ENCODE results near the gene NIN. TPM values are rescaled to one million over a fixed set of nuclear protein-coding genes. Genes with fewer than 3 reads are reported as not detected.

Gene NIN
- total RNA-seq (2014; rRNA removed; shearing (Covaris generic)) = 33.8 and 34.7 TPM in 2 replicates

- Histone ChIP-seq H3K4me1 (replicated peaks) (peaks cover 25% of the 10 kb centered on the region), H3K9me3 (replicated peaks) (no peaks in the 10 kb centered on the region), H3K27me3 (replicated peaks) (0 out of 2 replicates have a peak, but pooled peaks cover 3% of the 10 kb centered on the region), H3K27ac (peak within 1 kb of the TSS; percentile 54; the same call in 1 of the 2 replicates), H3K36me3 (peaks cover 7% of the 10 kb centered on the region; the same call in 1 of the 2 replicates), H3K4me3 (peak within 1 kb of the TSS; percentile 98)
- DNase-seq (ENCODE audit: low read depth in 1 of 2, low spot score in 2 of 2) = peak; percentile 67 to 75
Measured at GRCh38 chr14:50830932-50831725, at the start of gene NIN. Gene NIN (minus strand): TSS chr14:50831162. CDS start chr14:50822056, 9,106 bp downstream.

DNA sequence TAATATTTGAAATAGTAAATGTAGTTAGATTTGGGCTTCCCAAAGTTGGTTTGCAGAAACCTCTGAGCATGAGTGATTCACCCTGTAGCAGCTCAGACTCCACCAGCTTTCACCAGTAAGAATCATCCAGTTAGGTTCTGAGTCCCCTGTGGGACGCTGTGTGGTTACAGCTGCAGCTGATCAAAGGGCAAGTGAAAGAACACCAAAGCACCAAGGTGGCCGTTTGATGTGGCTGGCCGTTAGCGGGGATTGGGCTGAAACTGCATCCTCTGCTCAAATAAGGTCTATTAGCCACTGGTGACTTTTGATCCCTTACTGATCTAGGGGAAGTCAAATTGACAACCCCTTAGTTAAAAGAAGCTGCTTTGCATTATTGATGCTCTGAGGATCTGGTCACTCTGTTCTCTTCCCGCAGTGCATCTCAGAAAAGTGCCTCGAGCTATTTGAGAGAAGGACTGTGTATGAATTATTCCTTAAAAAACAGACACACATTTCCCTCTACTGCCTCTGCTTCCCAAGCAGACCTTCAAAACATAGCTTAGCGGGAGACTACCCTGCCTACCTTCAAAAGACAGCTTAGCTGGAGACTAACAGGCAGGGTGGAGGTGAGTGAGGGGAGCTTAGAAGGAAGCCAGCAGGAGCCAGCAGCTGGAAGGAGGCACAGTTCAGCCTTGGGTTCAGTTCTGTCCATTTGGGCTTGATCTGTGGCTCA is 44.6 kb upstream of the NIN start:
- Histone ChIP-seq H3K27ac (no peak overlapping the region), H3K36me3 (no peaks in the 10 kb centered on the region), H3K4me1 (replicated peaks) (no peaks in the 10 kb centered on the region), H3K4me3 (no peak overlapping the region), H3K27me3 (replicated peaks) (peaks cover 2% of the 10 kb centered on the region; the same call in 1 of the 2 replicates), H3K9me3 (replicated peaks) (no peaks in the 10 kb centered on the region)
- no peak for DNase-seq (ENCODE audit: low read depth in 1 of 2, low spot score in 2 of 2)

DNA sequence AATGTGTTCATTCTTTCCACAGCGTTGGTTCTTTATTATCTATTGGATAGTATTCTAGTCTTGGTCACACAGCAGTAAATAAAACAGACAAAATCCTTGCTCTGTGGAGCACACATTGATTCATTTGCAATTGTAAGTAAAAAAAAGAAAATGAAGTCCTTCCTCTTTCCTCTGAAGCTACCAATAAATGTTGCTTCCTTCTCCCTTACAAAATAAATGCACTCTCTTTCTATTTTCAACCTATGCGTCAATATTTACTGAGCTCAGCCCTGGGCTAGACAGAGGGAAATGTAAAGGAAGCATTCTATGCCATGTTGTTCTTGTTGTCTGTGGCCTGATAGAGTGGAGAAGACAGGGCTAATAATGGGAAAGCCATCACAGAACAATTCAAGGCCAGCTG is 43.8 kb upstream of the NIN start:
- Histone ChIP-seq H3K9me3 (replicated peaks) (no peaks in the 10 kb centered on the region), H3K4me1 (replicated peaks) (no peaks in the 10 kb centered on the region), H3K4me3 (no peak overlapping the region), H3K27ac (no peak overlapping the region), H3K36me3 (no peaks in the 10 kb centered on the region), H3K27me3 (replicated peaks) (peaks cover 2% of the 10 kb centered on the region; the same call in 1 of the 2 replicates)
- no peak for DNase-seq (ENCODE audit: low read depth in 1 of 2, low spot score in 2 of 2)

DNA sequence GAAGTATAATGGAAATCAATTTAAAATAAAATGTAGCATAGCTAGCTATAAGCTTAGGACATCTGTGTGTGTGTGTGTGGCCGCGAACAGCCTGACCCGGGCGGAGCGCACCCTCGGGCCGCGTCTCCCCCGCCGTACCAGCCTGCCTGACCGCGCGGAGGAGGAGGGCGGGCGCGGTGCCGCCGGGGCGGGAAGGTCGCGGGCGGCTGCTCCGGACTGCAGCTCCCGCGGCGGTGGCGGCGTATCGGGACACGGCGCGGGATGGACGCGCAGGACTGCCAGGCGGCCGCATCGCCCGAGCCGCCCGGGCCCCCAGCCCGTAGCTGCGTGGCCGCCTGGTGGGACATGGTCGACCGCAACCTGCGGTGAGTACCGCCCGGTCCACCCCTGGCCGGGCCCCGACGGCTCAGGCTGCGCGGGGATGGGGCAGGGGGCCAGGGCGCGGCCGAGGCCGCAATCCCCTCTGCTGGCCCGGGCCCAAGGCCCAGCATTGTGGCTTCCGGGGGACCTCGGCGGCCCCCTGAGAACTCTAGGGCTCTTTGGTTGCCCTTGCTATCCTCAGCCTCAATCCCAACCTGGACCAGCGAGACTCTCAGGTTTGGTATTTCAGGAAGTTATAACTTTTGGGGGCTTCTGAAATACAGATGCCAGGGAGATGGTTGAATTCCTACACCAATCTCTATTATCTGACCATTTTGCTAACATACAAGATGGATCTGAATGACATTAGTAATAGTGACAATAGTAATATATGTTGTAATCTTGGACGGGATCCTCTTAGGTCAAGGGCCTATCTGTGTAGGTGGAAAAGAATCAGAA is 41.2 kb upstream of the NIN start, which contains the start of gene ABHD12B:
TSS of gene ABHD12B (plus strand) at position 140 of the 819 bp plus-strand sequence. CDS start at position 262, 122 bp downstream.
- Histone ChIP-seq H3K27ac (no peak within 1 kb of the TSS), H3K27me3 (replicated peaks) (no peaks in the 10 kb centered on the region; the same call in none of the 2 replicates), H3K9me3 (replicated peaks) (no peaks in the 10 kb centered on the region), H3K4me1 (replicated peaks) (no peaks in the 10 kb centered on the region), H3K4me3 (no peak within 1 kb of the TSS), H3K36me3 (no peaks in the 10 kb centered on the region)
- DNase-seq (ENCODE audit: low read depth in 1 of 2, low spot score in 2 of 2) = no peak

- Histone ChIP-seq H3K36me3 (no peaks in the 10 kb centered on the region), H3K27me3 (replicated peaks) (no peaks in the 10 kb centered on the region; the same call in none of the 2 replicates), H3K9me3 (replicated peaks) (no peaks in the 10 kb centered on the region), H3K27ac (no peak overlapping the region), H3K4me3 (no peak overlapping the region), H3K4me1 (replicated peaks) (peaks cover 3% of the 10 kb centered on the region)
- no peak for DNase-seq (ENCODE audit: low read depth in 1 of 2, low spot score in 2 of 2)
Measured at GRCh38 chr14:50871228-50871627, 40.3 kb upstream of the NIN start.

GRCh38 chr14:50865391-50866076 is 34.6 kb upstream of the NIN start:
- DNase-seq (ENCODE audit: low read depth in 1 of 2, low spot score in 2 of 2) = no peak
- Histone ChIP-seq H3K27me3 (replicated peaks) (no peaks in the 10 kb centered on the region; the same call in 1 of the 2 replicates), H3K27ac (no peak overlapping the region), H3K9me3 (replicated peaks) (no peaks in the 10 kb centered on the region), H3K4me1 (replicated peaks) (peaks cover 11% of the 10 kb centered on the region), H3K4me3 (no peak overlapping the region), H3K36me3 (no peaks in the 10 kb centered on the region)

DNA sequence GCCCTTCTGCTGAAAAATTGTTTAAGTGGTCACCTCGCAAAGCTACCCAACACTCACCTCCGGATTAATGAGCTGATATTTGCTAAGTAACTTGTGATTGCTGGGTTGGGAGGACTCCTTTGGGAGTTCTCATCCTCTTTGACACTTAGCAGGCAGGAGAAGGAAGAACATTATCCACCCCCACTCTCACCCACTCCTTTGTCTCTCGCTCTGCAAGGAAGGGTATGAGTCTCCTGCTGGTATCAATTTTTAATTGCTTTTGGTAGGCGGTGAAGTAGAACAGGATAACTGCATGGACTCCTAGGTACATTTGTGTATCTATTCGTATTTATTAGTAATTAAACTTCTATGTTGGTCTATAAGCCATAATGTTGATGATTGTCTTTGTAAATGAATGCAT is 34.0 kb upstream of the NIN start:
- no peak overlapping the region for H3K27ac ChIP-seq
- H3K4me3 ChIP-seq = no peak overlapping the region
- no peaks in the 10 kb centered on the region; the same call in 1 of the 2 replicates for H3K27me3 ChIP-seq (replicated peaks)
- H3K4me1 ChIP-seq (replicated peaks) = peaks cover 11% of the 10 kb centered on the region
- no peak for DNase-seq (ENCODE audit: low read depth in 1 of 2, low spot score in 2 of 2)
- no peaks in the 10 kb centered on the region for H3K9me3 ChIP-seq (replicated peaks)
- no peaks in the 10 kb centered on the region for H3K36me3 ChIP-seq

DNA sequence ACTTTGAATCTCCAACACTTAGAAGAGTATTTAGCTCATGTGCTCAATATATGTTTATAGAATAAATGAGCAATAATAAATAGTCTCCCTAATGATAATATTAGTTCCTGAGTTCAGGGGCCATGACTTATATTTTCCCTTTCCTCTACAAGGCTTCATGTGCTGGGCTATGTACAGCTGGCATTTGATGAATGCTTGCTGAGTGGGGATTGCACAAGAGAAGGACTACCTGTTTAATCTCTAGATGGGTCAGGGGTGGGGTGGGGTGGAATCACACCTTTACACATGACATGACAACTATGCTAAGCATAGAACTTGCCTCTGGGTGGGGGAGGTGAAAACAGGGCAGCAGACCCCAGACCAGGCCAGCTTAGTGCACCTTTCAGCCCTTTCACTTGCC is 33.3 kb upstream of the NIN start:
- H3K9me3 ChIP-seq (replicated peaks) = no peaks in the 10 kb centered on the region
- no peak overlapping the region for H3K27ac ChIP-seq
- no peaks in the 10 kb centered on the region; the same call in 1 of the 2 replicates for H3K27me3 ChIP-seq (replicated peaks)
- H3K36me3 ChIP-seq = no peaks in the 10 kb centered on the region
- DNase-seq (ENCODE audit: low read depth in 1 of 2, low spot score in 2 of 2) = no peak
- H3K4me3 ChIP-seq = no peak overlapping the region
- H3K4me1 ChIP-seq (replicated peaks) = peaks cover 16% of the 10 kb centered on the region

GRCh38 chr14:50862036-50862570 is 31.1 kb upstream of the NIN start:
- no peak overlapping the region for H3K4me3 ChIP-seq
- peaks cover 17% of the 10 kb centered on the region for H3K4me1 ChIP-seq (replicated peaks)
- H3K27ac ChIP-seq = no peak overlapping the region
- H3K9me3 ChIP-seq (replicated peaks) = no peaks in the 10 kb centered on the region
- DNase-seq (ENCODE audit: low read depth in 1 of 2, low spot score in 2 of 2) = no peak
- H3K36me3 ChIP-seq = no peaks in the 10 kb centered on the region
- H3K27me3 ChIP-seq (replicated peaks) = no peaks in the 10 kb centered on the region

DNA sequence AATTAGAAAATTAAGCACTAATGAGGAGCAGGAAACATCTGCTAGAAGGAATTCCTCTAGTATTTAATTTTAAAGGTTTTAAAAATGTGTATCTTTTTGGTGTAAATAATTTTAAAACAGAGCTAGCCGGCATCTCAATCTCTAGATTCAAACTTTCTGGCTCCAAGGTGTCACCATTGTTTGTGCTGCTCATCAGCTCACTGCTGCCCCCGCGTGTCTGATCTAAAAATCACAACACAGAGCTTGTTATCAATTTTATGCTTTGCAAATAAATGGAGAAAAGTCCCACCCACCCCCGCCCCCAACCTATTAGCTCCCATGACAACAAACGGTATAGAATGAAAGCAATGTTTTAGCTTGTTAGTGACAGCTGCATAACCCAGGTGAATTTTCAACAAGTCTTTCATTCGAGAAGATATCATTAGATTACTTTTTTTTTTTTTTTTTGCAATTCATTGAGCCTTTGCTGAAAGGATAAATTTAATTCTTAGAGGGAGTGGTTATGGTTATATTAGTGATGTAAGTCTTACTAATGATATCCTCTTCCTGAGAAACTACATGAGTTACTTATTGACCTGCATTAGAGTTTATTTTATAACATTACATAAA is 29.6 kb upstream of the NIN start:
- Histone ChIP-seq H3K27me3 (replicated peaks) (no peaks in the 10 kb centered on the region), H3K36me3 (no peaks in the 10 kb centered on the region), H3K27ac (peak overlapping the region; percentile 36), H3K4me3 (peak overlapping the region; percentile 41), H3K4me1 (replicated peaks) (peaks cover 8% of the 10 kb centered on the region), H3K9me3 (replicated peaks) (no peaks in the 10 kb centered on the region)
- peak; percentile 54 to 74 for DNase-seq (ENCODE audit: low read depth in 1 of 2, low spot score in 2 of 2)

DNA sequence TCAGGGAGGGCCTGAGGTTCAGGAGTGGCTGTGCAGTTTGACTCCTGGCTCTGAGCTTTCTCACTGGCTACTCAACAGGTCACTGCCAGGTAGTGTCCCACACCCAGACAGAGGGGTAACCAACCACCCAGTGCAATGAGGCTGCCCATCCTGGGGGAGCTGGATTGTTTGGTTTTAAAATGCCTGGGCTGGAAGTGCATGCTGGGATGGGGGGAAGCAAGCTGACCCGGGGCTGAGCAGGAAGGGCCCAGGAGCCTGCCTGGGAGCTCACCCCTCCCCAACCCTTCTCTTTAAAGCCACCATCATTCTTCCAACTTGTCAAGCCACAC is 28.3 kb upstream of the NIN start:
- H3K4me1 ChIP-seq (replicated peaks) = peaks cover 6% of the 10 kb centered on the region
- H3K36me3 ChIP-seq = no peaks in the 10 kb centered on the region
- H3K9me3 ChIP-seq (replicated peaks) = no peaks in the 10 kb centered on the region
- peak in 1 of 2 experiments; percentile 8 for DNase-seq (ENCODE audit: low read depth in 1 of 2, low spot score in 2 of 2)
- no peaks in the 10 kb centered on the region for H3K27me3 ChIP-seq (replicated peaks)
- H3K4me3 ChIP-seq = peak overlapping the region; percentile 41
- no peak overlapping the region for H3K27ac ChIP-seq

DNA sequence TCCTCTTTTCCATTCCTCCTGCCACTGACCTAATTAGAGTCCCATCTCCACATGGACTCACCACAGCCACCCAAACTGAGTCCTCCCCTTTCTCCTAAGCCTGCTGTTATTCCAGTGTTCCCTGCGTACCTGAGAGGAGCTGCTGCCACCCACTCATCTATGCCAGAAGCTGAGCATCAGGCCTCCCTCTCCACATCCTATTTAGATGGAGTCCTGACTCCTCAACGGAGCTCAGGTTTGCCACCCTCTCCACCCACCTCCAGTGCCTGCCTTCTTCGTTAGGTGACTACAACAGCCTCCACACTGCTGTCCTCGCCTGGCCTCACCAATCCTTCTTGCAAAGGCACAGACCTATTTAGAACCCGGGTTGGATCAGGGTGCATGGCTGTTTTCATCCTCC is 25.7 kb upstream of the NIN start:
- Histone ChIP-seq H3K9me3 (replicated peaks) (no peaks in the 10 kb centered on the region), H3K4me3 (no peak overlapping the region), H3K27ac (no peak overlapping the region), H3K27me3 (replicated peaks) (no peaks in the 10 kb centered on the region), H3K4me1 (replicated peaks) (peaks cover 6% of the 10 kb centered on the region), H3K36me3 (no peaks in the 10 kb centered on the region)
- DNase-seq (ENCODE audit: low read depth in 1 of 2, low spot score in 2 of 2) = no peak

All from SJSA1 (cell line).